HG03196 (cell line): ENCODE data around the gene NDRG2.
"Not testable (repeated sequence)": the region's sequence is repeated elsewhere in the genome, so short reads cannot be mapped to it uniquely, and the experiment has no call there.

Experiments used
- ATAC-seq: cut with Tn5 transposase; IDR thresholded peaks from one replicate; pipeline ENCODE4 v1.9.1; 2021; ENCODE audit not compliant: unreplicated experiment

The NDRG2 gene

DNA sequence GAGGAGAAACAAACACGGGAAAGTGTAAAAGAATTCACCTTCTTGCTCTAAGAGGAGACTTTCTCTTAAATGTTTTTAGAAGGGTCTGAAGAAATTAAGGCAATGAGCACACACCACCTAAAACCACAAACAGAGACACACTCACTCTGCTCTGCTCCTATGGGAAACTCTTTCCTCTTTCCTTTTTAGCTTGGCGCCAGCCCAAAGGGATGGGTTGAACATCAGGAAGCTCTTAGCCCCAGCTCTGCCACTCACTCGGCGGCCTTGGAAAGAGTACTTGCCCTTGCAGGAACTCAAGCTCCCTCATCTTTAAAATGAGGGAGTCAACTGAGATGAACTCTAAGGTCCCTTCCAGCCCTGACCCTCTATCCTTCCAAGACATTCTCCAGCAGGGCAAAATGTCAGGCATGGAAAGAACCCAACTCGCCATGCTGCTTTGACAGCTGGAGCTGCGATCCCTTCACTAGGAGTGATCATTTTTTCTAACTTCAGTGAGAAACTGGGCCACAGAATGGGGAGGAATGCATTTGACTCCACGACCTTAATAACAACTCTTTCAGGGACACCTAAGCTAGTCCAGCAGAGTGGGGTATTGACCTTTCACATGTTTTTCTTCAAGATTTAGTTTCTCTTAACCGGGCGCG, 31.8 kb upstream of the NDRG2 start:
- no peak for ATAC-seq

DNA sequence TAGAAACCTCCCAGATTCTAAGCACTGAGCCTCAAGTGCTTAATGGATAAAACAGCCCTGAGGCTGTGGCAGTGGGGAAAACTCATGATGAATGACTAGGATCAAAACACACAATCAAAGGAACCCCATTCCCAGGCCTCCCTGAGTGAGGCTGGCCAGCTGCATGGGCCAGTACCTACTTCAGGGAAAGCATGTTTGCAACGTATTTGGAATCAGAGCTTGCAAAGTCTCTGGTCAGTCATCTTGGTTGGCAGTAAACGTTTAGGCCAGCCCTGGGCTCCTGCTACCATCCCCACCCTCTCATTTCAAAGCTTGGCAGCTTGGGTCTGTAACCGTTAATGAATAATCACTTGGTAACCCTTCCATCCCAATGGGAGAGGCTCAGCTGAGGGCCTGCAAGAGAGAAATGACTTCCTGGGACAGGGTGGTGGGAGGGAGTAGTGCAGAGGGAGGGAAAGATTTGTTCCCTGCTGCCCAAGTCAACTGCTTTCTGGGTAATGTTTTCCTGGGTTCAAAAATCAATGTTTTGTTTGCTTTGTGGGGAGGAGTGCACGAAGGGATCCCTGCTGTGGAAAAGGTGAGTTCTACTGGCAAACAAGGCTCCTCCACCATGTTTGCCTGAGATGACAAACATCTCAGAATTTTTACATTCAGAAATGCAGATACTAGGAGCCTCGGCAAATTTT, 30.7 kb upstream of the NDRG2 start:
- no peak for ATAC-seq

DNA sequence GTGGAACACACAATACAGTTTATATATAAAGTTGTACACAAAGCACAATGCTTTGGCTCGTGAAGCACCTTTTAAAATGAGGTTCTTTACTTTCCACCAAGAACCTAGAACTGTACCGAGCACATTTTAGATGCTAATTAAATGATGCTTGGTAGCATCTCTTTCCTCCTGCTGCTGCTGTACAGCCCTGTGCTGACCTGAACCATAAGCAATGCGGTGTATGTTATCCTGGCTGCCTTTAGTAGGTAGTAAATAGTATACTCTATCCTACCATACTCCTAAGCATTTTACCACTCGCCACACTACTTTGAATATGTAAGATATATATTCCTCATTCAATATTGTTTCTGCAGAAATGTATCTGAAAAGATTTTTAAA, 29.9 kb upstream of the NDRG2 start:
- no peak for ATAC-seq

DNA sequence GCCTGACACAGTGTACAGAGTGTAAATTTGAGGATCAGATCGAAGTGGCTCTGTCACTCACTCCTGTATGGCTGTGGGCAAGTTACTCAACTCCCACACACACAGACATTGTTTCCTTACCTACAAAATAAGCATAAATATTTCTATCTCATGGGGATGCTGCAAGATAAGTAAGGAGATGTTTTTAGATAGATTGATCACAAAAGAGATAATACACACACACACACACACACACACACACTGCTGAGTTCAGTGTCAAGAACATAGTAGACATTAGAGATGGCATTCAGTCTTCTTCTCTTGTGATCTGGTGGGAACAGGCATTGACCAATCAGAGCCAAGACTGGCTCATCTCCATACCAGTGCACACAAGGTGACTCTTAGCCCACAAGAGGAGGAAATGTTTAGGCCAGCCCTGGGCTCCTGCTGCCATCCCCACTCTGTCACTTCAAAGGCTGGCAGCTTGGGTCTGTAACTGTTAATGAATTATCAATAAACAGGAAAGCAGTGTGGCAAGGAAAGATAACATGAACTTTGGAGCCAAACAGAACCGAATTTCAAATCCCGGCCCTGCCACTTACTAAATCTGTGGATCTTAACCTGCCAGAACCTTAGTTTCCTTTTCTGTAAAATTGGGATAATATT, 29.4 kb upstream of the NDRG2 start:
- ATAC-seq = no peak

DNA sequence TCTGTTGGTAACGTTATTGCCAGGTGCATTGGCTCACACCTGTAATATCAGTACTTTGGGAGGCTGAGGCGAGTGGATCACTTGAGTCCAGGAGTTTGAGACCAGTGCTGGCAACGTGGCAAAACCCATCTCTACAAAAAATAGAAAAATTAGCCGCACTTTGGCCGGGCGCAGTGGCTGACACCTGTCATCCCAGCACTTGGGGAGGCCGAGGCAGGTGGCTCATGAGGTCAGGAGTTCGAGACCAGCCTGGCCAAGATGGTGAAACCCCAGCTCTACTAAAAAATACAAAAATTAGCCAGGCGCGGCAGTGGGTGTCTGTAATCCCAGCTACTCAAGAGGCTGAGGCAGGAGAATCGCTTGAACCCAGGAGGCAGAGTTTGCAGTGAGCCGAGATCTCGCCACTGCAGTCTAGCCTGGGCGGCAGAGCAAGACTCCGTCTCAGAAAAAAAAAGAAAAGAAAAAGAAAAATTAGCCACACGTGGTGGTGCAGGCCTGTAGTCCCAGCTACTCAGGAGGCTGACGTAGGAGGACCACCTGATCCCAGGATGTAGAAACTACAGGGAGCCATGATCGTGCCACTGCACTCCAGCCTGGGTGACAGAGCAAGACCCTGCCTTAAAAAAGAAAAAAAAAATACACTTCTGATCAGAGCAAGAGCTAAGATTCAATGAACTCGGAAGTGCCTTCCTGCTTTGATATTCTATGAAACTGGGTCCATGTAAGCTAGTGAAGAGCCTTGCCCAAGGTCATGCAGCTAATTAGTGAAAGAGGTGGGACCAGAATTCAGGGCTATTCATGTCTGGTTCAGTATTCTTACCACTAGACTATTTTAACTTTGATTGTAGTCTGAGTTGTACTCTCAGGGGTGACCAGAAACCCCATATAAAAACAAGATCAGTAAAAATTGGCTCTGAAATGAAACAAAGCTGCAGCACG, 28.6 kb upstream of the NDRG2 start:
- no peak for ATAC-seq

DNA sequence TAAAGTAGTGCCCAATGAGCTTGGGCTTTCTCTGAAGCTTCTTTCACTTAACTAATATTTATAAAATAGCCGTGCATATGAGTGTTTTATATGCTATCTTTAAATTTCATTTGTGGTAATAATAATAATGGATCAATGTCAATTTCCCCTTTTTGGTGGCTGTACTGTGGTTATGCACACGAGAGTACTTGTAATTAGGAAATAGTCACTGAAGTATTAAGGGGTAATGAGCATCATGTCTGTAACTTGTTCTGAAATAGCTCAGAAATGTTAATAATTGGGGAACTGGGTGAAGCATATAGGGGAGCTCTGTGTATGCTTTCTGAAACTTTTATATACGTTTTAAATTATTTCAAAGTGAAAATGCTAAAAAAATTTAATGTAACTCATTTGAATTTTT, 25.7 kb upstream of the NDRG2 start:
- no peak for ATAC-seq

DNA sequence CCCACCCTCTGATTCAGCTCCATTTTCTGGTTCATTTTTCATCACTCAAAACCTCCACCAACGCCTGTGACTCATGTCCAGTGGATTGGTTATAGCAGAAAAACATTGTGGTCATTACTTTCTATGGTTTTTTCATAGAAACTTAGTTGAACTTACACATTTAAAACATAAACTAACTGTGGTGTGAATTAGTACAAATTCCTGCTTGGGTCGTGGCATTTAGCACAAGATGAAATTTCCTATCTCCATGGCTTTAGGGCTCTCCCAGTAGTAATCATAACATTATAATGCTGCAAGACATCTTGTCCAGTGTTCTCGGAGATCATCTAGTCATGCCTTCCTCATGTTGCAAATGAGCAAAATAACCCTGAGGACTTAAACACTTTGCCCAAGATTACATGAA, 24.4 kb upstream of the NDRG2 start:
- no peak for ATAC-seq

DNA sequence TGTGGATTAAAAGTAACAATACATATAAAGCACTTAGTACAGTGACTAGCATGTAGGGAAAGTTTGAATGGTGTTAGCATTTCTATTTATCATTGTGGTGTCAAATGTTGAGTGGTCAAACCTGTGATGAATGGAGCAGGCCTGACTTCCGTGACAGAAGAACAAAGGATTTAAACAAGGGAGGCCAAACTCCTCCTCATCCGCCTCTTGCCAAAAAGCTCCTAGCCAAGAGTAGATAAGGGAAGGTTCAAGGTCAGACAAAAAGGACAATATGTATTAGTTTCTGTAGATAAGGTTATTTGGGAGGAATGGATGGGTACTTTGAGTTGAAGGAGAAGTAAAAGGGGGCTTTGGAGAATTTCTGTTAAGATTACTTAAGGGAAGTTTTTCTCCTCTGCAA, 23.8 kb upstream of the NDRG2 start:
- no peak for ATAC-seq

DNA sequence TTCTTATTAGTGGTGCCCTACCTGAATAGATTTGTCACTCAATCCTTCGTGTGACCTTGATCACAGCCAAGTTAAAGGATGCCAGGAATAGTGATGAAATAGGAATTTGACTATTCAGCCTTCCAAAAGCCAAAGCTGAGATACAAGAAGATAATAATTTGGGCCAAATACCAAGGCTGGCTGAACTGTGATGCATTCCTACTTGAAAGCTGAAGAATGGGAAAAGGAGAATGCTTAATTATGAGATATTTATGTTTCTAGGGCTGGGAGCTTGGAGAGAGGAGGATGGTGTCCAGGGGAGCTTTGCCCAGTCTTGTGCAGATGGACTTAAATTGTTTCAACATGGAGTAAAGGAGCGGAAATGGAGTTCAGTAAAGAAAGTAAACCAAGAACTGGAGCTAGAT, 22.5 kb upstream of the NDRG2 start:
- no peak for ATAC-seq

DNA sequence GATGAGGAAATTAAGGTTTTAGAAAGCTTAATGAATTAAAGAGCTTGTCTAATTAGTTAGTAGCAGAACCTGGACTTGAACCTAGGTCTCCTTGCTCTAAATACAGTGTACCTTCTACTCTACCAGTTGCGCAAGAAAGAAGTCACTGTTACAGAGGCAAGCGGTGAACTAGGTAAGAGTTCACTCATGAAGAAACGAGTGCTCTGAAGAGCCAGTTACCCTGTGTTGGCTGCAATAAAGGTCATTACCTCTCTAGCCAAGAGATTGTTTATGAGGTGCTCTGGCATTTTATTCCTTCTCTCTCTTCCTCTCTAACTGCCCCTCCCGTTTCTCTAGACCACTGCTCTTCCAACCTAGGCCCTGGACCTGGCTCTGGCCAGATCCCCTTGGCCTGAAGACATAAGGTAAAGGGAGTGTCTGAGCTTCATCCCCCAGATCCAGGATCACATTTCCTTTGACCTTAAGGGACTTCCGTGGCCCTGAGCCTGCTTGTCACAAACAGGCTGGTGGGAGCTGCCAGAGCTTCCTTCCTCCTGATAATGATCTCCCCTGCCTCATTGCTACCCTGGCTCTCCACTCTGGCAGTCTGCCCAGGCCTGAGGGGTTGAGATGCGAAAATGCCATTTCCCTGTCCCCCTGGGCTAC, 19.2 kb upstream of the NDRG2 start:
- no peak for ATAC-seq

DNA sequence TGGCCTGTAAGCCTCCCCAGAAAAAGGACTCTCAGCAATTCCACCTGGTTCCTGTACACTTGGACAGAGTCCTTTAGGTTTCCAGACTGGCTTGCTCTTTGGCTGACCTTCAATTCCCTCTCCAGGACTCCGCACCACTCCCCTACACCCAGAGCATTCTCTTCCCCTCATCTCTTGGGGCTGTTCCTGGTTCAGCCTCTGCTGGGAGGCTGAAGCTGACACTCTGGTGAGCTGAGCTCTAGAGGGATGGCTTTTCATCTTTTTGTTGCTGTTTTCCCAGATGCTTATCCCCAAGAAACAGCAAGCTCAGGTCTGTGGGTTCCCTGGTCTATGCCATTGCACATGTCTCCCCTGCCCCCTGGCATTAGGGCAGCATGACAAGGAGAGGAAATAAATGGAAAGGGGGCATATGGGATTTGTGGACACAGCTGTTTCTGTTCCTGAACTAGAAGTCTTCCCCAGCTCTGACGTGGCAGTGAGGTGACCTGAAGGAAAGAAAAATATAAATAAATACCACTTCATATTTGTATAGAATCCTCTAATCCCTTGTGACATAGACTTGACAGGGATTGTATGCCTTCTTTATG, 18.6 kb upstream of the NDRG2 start:
- no peak for ATAC-seq

DNA sequence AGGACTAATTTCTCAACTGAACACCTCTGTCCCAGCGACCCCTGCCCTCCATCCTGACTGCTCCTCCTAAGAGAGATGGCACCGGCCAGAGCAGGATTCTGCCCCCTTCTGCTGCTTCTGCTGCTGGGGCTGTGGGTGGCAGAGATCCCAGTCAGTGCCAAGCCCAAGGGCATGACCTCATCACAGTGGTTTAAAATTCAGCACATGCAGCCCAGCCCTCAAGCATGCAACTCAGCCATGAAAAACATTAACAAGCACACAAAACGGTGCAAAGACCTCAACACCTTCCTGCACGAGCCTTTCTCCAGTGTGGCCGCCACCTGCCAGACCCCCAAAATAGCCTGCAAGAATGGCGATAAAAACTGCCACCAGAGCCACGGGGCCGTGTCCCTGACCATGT, 18.1 kb upstream of the NDRG2 start:
- ATAC-seq = no peak

DNA sequence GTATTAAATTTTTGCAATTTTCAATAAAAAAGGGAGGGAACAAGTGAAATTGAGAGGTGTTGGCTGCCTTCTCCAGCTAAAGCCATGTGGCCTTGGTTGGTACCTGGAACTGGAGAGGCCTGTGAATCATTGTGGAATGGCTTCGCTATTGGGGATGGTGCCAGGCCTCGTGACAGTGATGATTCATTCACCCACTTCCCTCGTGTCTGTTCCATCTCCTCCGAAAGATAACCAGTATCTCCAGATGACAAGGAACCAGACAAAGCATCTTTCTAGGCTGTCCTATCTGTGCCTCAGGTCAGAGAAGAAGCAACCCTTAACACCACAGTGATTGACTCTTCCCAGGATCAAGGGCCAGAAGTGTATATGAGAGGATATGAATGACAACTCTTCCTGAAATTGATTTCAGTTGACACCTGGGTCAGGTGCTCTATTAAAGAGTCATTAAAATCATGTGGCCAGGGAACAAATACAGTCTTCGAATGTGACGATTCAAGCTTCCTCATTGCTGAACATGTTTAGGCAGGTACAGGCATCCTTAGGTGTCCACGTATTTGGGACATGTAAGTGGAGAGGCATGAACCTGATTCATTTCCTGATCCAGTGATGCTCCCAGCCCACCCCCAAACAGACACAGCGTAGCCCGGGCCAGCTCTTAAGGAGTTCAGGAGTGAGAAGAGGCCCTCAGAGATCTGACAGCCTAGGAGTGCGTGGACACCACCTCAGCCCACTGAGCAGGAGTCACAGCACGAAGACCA, 17.0 kb upstream of the NDRG2 start, which contains the start of gene RNASE7:
Gene RNASE7, plus strand, starts transcription at position 687 of the 758 bp plus-strand sequence. CDS start 631 bp downstream, outside the sequence.
- ATAC-seq = no peak

DNA sequence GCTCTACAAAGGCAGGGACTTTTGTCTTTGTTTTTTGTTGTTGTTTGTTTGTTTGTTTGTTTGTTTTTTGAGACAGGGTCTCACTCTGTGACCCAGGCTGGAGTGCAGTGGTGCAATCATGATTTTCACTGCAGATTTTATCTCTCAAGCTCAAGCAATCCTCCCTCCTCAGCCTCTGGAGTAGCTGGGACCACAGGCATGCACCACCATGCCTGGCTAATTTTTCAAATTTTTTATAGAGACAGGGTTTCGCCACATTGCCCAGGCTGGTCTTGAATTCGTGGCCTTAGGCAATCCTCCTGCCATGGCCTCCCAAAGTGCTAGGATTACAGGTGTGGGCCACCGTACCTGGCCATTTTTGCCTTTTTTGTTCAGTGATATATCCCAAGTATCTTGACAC, 16.1 kb upstream of the NDRG2 start:
- ATAC-seq = not testable (repeated sequence)

DNA sequence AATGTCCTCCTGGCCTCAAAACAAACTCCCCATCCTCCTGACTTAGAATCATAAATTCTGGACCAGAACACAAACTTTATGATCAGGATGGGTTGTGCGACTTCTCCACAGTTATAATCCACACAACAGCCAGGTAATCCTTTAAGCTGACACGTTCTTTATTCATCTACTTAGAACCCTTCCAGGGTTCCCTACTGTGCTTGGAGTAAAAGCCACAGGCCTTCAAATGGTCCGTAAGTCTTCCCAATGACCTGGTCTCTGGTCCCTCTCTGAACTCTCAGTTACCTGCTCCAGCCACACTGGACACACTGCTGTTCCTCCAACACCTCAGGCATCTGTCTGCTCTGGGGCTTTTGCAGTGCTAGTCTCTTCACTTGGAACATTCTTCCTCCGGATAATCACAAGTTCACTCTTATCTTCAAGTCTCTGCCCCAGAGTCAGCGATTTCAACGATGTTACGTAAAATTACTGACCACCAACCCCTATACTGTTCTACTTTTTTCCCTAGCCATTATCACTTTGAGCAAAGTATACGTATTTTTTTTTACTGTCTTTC, 15.6 kb upstream of the NDRG2 start:
- no peak for ATAC-seq

DNA sequence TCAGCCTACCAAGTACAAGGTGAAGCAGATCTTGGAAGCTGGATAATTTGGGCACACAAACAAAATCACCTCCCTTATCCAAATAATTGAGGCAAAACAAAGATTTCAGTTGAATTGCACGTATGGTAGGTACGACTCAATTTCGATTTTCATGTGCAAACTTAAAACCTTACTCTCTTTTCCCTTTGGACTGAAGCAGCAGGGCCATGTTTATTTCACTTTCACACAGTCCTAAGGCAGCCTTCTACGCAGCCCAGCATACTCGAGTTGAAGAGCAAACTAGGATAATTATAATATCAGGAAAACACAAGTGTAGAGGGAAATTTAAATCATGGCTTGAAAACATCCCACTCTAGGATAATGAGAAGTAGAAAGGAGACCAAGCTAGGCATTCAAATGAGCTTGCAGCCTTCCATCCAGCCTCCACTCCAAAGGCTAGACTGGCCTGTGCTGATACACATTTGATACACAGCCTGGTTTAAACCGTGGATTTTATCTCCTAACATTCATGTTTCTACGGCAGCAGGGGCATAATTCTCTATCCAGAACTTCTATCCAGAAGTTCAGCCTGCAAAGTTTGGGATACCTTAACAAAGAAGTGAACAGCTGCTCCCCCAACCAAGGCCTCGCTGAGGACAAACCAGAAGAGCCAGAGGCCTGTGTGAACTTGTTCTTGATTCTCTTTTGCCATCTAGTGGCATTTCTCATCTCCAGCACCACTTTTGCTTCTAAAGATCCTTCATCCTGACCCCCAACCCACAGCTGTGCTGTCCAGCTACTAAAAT, 14.9 kb upstream of the NDRG2 start:
- ATAC-seq = no peak

DNA sequence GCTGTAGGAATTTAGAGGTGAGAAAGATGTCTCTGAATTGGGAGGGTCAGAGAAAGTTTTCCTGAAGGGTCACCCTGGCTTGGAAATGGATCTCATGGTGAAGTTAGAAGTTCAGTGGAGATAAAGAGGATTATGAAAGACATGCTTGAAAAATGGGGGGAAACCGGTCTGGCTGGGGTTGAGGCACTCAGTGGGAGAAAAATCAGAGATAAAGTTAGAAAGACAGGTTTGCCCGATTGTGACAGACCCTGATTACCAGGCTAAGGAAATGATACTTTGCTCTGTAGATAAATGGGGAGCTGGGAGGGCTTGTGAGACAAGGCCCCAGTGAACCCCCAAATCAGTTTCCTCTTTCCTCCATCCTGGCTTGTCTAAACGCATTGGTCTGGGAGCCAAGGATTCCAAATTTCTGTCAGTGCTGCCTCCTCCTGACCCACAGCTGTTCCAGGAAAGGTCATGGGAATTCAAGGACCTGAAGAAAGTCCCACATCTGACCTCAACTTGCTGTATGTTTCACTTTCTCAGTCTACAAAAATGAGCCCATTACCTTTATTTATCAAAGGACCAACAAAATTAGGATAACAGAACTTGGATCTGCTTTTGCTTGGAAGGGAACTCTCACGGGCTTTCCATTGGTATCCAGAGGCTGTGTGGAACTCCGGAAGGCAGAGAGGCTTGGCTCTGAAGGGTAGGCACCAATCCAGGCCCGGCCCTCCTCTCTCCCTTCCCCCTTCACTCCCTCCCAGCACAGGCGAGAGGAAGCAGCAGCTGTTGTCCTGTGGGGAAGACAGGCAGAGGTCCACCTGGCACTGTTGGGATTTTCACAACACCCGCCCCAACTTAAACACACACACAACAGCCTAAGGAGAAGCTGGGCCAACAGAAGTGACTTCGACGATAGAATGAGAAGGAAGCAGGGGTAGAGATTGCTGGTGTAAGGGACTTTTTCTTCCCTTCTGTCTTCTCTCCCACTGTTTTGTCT, 13.9 kb upstream of the NDRG2 start:
- no peak for ATAC-seq
